NCI-H2029 (cell line): ENCODE measurements around the gene ACSS3.
A peak's percentile ranks its signal among the peaks of the same experiment; 100 is the strongest.
"Not testable (repeated sequence)": the region's sequence is repeated elsewhere in the genome, so short reads cannot be mapped to it uniquely, and the experiment has no call there.

Experiments
- DNase-seq: peaks from one replicate; lab custom pipeline; 2025; lab: John Stamatoyannopoulos, UW

ACSS3 gene

GRCh38 chr12:81095501-81096232 lies 17.8 kb downstream of the ACSS3 start:
- no peak for DNase-seq

GRCh38 chr12:81105687-81106086 lies 27.8 kb downstream of the ACSS3 start:
- no peak for DNase-seq

GRCh38 chr12:81114226-81114625 lies 36.3 kb downstream of the ACSS3 start:
- DNase-seq: no peak

GRCh38 chr12:81119069-81119468 lies 41.2 kb downstream of the ACSS3 start:
- DNase-seq: not testable (repeated sequence)

- DNase-seq: no peak
Measured at GRCh38 chr12:81120961-81121360, 43.1 kb downstream of the ACSS3 start.

- no peak for DNase-seq
Measured at GRCh38 chr12:81123611-81124010, 45.7 kb downstream of the ACSS3 start.

- no peak for DNase-seq
Measured at GRCh38 chr12:81125691-81126090, 47.8 kb downstream of the ACSS3 start.

- peak; percentile 15 for DNase-seq
Measured at GRCh38 chr12:81128930-81129554, 51.2 kb downstream of the ACSS3 start.

GRCh38 chr12:81136519-81136918 lies 58.6 kb downstream of the ACSS3 start:
- DNase-seq: no peak

- no peak for DNase-seq
Measured at GRCh38 chr12:81137801-81138200, 59.9 kb downstream of the ACSS3 start.

GRCh38 chr12:81141217-81141616 lies 63.3 kb downstream of the ACSS3 start:
- no peak for DNase-seq

- no peak for DNase-seq
Measured at GRCh38 chr12:81143057-81143456, 65.2 kb downstream of the ACSS3 start.

- no peak for DNase-seq
Measured at GRCh38 chr12:81146228-81147225, 68.6 kb downstream of the ACSS3 start.

GRCh38 chr12:81147292-81147919 lies 69.5 kb downstream of the ACSS3 start:
- DNase-seq: no peak

- DNase-seq: peak; percentile 47
Measured at GRCh38 chr12:81150382-81150781, 72.5 kb downstream of the ACSS3 start.

GRCh38 chr12:81159856-81160255 lies 82.0 kb downstream of the ACSS3 start:
- DNase-seq: no peak

- DNase-seq: no peak
Measured at GRCh38 chr12:81161680-81162079, 83.8 kb downstream of the ACSS3 start.

- no peak for DNase-seq
Measured at GRCh38 chr12:81162391-81163136, 84.7 kb downstream of the ACSS3 start.

- no peak for DNase-seq
Measured at GRCh38 chr12:81164827-81165226, 86.9 kb downstream of the ACSS3 start.

GRCh38 chr12:81166790-81167189 lies 88.9 kb downstream of the ACSS3 start:
- DNase-seq: no peak

GRCh38 chr12:81167694-81168093 lies 89.8 kb downstream of the ACSS3 start:
- DNase-seq: no peak
